Body of pancreas (tissue), 4 donors: ENCODE data around the gene EEPD1.

Experiments used
- POLR2A ChIP-seq, 3 donors: fragments of 450-650 bp; IDR thresholded peaks; one replicate each; pipeline ENCODE4 v1.6.1; 2016; ENCODE audit warnings: antibody characterized with exemption in 3 of 3, mild to moderate bottlenecking in 2 of 3
- TF ChIP-seq, protein P1 (sequence below), 7 experiments: fragments of 450-650 bp in 4 of 7; fragments of 200-600 bp in 3 of 7; sonication (generic) in 3 of 7; IDR thresholded peaks; one replicate each; pipeline ENCODE4 v1.5.1; 2016 to 2019; ENCODE audit warnings: antibody characterized with exemption in 7 of 7

DNA sequence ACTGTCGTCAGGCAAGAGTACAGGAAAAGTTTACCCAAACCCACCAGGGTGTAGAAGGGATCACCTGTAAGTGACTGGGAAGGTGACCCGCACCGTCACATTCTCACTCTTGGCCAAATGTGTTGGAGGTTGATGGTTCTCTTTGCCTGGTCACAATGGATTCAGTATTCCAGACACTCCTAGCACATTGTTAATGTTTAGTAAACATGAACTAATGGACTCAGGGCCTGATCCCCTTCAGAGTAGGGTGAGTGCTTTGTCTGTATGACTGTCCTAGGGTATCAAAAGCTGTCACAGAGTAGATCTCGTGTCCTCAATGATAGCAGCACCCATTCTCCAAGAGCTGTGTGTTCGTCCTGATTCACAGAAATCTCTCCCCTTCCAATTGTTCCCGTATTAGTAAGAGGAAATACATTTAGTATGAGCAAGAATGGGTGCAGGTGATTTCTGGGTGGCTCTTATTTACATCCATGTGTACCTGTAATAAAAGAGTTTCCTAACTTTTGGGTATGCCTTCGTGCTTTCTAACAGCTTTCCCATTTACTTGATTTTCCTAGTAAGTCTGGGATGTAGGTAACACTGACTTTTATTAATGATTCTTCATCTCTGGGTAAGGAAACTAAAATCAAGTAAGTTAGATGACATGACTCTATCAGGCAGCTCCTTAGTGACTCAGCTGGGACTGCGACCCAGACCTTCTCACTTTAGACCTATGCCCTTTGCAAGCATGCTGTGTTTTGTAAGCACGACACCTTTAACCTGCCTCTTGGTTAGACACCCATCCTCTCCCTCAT lies 4.7 kb downstream of the EEPD1 start:
- TF ChIP-seq, protein P1, sequence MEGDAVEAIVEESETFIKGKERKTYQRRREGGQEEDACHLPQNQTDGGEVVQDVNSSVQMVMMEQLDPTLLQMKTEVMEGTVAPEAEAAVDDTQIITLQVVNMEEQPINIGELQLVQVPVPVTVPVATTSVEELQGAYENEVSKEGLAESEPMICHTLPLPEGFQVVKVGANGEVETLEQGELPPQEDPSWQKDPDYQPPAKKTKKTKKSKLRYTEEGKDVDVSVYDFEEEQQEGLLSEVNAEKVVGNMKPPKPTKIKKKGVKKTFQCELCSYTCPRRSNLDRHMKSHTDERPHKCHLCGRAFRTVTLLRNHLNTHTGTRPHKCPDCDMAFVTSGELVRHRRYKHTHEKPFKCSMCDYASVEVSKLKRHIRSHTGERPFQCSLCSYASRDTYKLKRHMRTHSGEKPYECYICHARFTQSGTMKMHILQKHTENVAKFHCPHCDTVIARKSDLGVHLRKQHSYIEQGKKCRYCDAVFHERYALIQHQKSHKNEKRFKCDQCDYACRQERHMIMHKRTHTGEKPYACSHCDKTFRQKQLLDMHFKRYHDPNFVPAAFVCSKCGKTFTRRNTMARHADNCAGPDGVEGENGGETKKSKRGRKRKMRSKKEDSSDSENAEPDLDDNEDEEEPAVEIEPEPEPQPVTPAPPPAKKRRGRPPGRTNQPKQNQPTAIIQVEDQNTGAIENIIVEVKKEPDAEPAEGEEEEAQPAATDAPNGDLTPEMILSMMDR (IDR thresholded peaks at IDR 0.05) = no peak
- no peak for TF ChIP-seq POLR2A (IDR thresholded peaks at IDR 0.05)
